HL-60 (cell line): ENCODE data around the gene GFRA1.

ENCODE experiments used
- DNase-seq, 2 experiments: peaks; one replicate each; pipeline ENCODE4 v3.0.0-alpha.2; 2010 to 2020; ENCODE audit warnings: low read depth in 1 of 2, low spot score in 1 of 2
- H3K27ac ChIP-seq: fragments of 250-450 bp; sonication (Bioruptor Pico); replicated peaks from 2 replicates; pipeline ENCODE4 v1.5.1; 2020; ENCODE audit warnings: mild to moderate bottlenecking, moderate library complexity
- H3K27me3 ChIP-seq: fragments of 250-450 bp; sonication (Bioruptor Pico); 2 replicates; pipeline ENCODE4 v1.5.1; 2021; ENCODE audit warnings: mild to moderate bottlenecking, moderate library complexity; ENCODE audit not compliant: insufficient read depth, poor library complexity, severe bottlenecking
- H3K4me3 ChIP-seq: replicated peaks from 2 replicates; pipeline ENCODE4 v1.5.1; 2011; ENCODE audit warnings: mild to moderate bottlenecking, control low read depth, low read length; ENCODE audit not compliant: insufficient read depth
- GABPA ChIP-seq: IDR thresholded peaks from 2 replicates; pipeline ENCODE4 v1.6.1; 2012; ENCODE audit warnings: low read depth
- POLR2AphosphoS5 ChIP-seq: IDR thresholded peaks from 2 replicates; pipeline ENCODE4 v1.6.1; 2012; ENCODE audit warnings: low read depth
- SPI1 ChIP-seq: IDR thresholded peaks from 2 replicates; pipeline ENCODE4 v1.6.1; 2012; ENCODE audit warnings: low read depth, mild to moderate bottlenecking, borderline replicate concordance
- TF ChIP-seq, protein P1 (sequence below): IDR thresholded peaks from 2 replicates; pipeline ENCODE4 v1.6.1; 2012; ENCODE audit warnings: low read depth; ENCODE audit not compliant: insufficient replicate concordance
- TF ChIP-seq, protein P2 (sequence below): IDR thresholded peaks from one replicate; pipeline ENCODE4 v1.5.1; 2011; ENCODE audit warnings: low read length, control low read depth, inconsistent platforms; ENCODE audit not compliant: insufficient read depth

GFRA1 gene

GRCh38 chr10:116143673-116144222 is 129.3 kb downstream of the GFRA1 start:
- H3K27me3 ChIP-seq = peaks cover 2% of the 10 kb centered on the region
- no peak overlapping the region for H3K4me3 ChIP-seq
- no peak for DNase-seq
- no peak overlapping the region for H3K27ac ChIP-seq
- TF ChIP-seq, protein P1, sequence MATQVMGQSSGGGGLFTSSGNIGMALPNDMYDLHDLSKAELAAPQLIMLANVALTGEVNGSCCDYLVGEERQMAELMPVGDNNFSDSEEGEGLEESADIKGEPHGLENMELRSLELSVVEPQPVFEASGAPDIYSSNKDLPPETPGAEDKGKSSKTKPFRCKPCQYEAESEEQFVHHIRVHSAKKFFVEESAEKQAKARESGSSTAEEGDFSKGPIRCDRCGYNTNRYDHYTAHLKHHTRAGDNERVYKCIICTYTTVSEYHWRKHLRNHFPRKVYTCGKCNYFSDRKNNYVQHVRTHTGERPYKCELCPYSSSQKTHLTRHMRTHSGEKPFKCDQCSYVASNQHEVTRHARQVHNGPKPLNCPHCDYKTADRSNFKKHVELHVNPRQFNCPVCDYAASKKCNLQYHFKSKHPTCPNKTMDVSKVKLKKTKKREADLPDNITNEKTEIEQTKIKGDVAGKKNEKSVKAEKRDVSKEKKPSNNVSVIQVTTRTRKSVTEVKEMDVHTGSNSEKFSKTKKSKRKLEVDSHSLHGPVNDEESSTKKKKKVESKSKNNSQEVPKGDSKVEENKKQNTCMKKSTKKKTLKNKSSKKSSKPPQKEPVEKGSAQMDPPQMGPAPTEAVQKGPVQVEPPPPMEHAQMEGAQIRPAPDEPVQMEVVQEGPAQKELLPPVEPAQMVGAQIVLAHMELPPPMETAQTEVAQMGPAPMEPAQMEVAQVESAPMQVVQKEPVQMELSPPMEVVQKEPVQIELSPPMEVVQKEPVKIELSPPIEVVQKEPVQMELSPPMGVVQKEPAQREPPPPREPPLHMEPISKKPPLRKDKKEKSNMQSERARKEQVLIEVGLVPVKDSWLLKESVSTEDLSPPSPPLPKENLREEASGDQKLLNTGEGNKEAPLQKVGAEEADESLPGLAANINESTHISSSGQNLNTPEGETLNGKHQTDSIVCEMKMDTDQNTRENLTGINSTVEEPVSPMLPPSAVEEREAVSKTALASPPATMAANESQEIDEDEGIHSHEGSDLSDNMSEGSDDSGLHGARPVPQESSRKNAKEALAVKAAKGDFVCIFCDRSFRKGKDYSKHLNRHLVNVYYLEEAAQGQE = no peak
- TF ChIP-seq SPI1 (no peak), POLR2AphosphoS5 (no peak), GABPA (no peak)
- TF ChIP-seq, protein P2, sequence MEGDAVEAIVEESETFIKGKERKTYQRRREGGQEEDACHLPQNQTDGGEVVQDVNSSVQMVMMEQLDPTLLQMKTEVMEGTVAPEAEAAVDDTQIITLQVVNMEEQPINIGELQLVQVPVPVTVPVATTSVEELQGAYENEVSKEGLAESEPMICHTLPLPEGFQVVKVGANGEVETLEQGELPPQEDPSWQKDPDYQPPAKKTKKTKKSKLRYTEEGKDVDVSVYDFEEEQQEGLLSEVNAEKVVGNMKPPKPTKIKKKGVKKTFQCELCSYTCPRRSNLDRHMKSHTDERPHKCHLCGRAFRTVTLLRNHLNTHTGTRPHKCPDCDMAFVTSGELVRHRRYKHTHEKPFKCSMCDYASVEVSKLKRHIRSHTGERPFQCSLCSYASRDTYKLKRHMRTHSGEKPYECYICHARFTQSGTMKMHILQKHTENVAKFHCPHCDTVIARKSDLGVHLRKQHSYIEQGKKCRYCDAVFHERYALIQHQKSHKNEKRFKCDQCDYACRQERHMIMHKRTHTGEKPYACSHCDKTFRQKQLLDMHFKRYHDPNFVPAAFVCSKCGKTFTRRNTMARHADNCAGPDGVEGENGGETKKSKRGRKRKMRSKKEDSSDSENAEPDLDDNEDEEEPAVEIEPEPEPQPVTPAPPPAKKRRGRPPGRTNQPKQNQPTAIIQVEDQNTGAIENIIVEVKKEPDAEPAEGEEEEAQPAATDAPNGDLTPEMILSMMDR = no peak

DNA sequence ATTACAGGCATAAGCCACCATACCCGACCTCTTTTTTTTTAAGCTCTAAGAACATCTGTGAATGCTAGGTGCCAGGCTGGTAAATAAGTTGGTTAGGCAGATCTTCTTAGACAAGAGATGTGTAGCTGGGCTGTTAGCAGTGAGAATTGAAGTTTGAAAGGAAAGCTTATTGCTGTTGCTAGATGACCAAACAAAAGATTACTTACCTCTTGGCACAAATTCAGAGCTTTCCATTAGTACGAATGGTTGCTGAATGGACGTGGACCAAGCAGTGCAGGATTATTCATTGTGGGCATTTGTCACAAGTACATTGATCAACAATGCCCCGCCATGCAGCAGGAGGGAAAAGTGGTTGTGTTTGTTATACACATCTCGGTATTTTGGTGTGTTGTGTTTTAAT is 131.2 kb downstream of the GFRA1 start:
- H3K27ac ChIP-seq = no peak overlapping the region
- TF ChIP-seq GABPA = no peak
- no peak for TF ChIP-seq POLR2AphosphoS5
- TF ChIP-seq, protein P2 = no peak
- no peak for TF ChIP-seq SPI1
- no peak overlapping the region for H3K4me3 ChIP-seq
- peaks cover 2% of the 10 kb centered on the region for H3K27me3 ChIP-seq
- no peak for DNase-seq

GRCh38 chr10:116141246-116141645 is 131.8 kb downstream of the GFRA1 start:
- TF ChIP-seq, protein P1 = no peak
- TF ChIP-seq GABPA (no peak), SPI1 (no peak), POLR2AphosphoS5 (no peak)
- TF ChIP-seq, protein P2 = no peak
- DNase-seq = no peak
- Histone ChIP-seq H3K27me3 (peaks cover 2% of the 10 kb centered on the region), H3K4me3 (no peak overlapping the region), H3K27ac (no peak overlapping the region)

DNA sequence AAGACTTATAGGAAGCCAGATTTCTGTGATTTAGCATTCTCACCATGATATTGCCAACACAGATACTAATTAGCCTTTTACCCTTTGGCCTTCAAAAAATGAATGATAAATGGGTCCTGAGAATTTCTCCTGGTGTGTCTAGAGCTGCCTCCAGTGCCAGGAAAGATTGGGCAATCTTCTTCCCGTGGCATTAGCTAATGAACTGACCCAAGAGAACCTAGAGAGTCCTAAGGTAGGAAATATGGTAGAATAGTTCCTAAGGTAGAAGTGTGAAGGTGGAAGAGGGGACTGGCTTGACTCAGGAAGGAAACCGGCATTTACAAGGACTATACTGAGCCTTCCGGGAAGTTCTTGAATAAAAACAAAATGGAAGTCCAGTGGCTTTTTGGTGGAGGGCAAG is 133.1 kb downstream of the GFRA1 start:
- DNase-seq = no peak
- Histone ChIP-seq H3K27ac (no peak overlapping the region), H3K4me3 (no peak overlapping the region), H3K27me3 (no peaks in the 10 kb centered on the region)
- TF ChIP-seq SPI1 (no peak), GABPA (no peak), POLR2AphosphoS5 (no peak)
- TF ChIP-seq, protein P1 = no peak
- TF ChIP-seq, protein P2 = no peak
